SK-N-MC (cell line): Measurements from ENCODE around the gene SYNPO.

ENCODE experiments used
- EZH2 ChIP-seq: fragments of 200-600 bp; sonication (generic); IDR thresholded peaks from one replicate; pipeline ENCODE4 v1.6.1; 2017; ENCODE audit warnings: antibody characterized with exemption
- POLR2AphosphoS5 ChIP-seq: IDR thresholded peaks from 2 replicates; pipeline ENCODE4 v1.6.1; 2012; ENCODE audit warnings: mild to moderate bottlenecking, low read depth, low read length, borderline replicate concordance

- TF ChIP-seq POLR2AphosphoS5 (no peak), EZH2 (no peak)
Measured at GRCh38 chr5:150651382-150651781, 10.9 kb downstream of the SYNPO start.
